ENCODE data around the gene LRRC23. TPM values are rescaled to one million over a fixed set of nuclear protein-coding genes. Genes with fewer than 3 reads are reported as not detected.

Gene LRRC23
- polyA plus RNA-seq, 1 donor from 2014 or later, result 20.5 TPM

- Histone ChIP-seq H2AFZ (ENCODE audit: low read depth, low read length) (no peak overlapping the region), H3K4me2 (ENCODE audit: low read length) (no peak overlapping the region), H3K9ac (ENCODE audit: low read length) (no peak overlapping the region), H3K9me2 (ENCODE audit: insufficient read depth, low read length) (no peaks in the 10 kb centered on the region), H3K27me3 (ENCODE audit: insufficient read depth, low read depth, low read length) (no peaks in the 10 kb centered on the region), H3K9me3 (ENCODE audit: low read length) (no peaks in the 10 kb centered on the region), H3K36me3 (ENCODE audit: insufficient read depth, low read length) (peaks cover 8% of the 10 kb centered on the region), H3K79me2 (replicated peaks; ENCODE audit: insufficient read depth, low read length) (peaks cover 45% of the 10 kb centered on the region), H3F3A (ENCODE audit: insufficient read depth, low read length, poor library complexity, severe bottlenecking) (peaks cover 3% of the 10 kb centered on the region), H3K27ac (ENCODE audit: low read length) (no peak overlapping the region), H4K20me1 (ENCODE audit: insufficient read depth) (peaks cover 10% of the 10 kb centered on the region), H3K4me3 (ENCODE audit: low read length) (no peak overlapping the region)
- TF ChIP-seq CTCF (IDR thresholded peaks at IDR 0.05; ENCODE audit: poor library complexity, severe bottlenecking), result no peak
- TF ChIP-seq EP300 (conservative IDR thresholded peaks at IDR 0.05; ENCODE audit: poor library complexity, severe bottlenecking), result no peak
- TF ChIP-seq POLR2AphosphoS5 (IDR thresholded peaks at IDR 0.05), result no peak
- no peak for TF ChIP-seq SMC3 (conservative IDR thresholded peaks at IDR 0.05; ENCODE audit: poor library complexity)
- TF ChIP-seq EZH2 (IDR thresholded peaks at IDR 0.05; ENCODE audit: borderline replicate concordance, insufficient read depth, low read length, poor library complexity, severe bottlenecking), result no peak
- no peak for TF ChIP-seq REST (IDR thresholded peaks at IDR 0.05; ENCODE audit: borderline replicate concordance)
- no peak for TF ChIP-seq RAD21 (conservative IDR thresholded peaks at IDR 0.05)
- no peak for TF ChIP-seq MXI1 (conservative IDR thresholded peaks at IDR 0.05; ENCODE audit: poor library complexity, severe bottlenecking)
These were observed 29.5 kb downstream of the LRRC23 start for GRCh38 chr12:6934110-6934509.

- H3K36me3 ChIP-seq (ENCODE audit: insufficient read depth, low read length), result peaks cover 8% of the 10 kb centered on the region
- no peak overlapping the region for H3K4me2 ChIP-seq (ENCODE audit: low read length)
- H3K9ac ChIP-seq (ENCODE audit: low read length), result no peak overlapping the region
- H3K79me2 ChIP-seq (replicated peaks; ENCODE audit: insufficient read depth, low read length), result peaks cover 31% of the 10 kb centered on the region
- H3K9me2 ChIP-seq (ENCODE audit: insufficient read depth, low read length), result no peaks in the 10 kb centered on the region
- H3K27ac ChIP-seq (ENCODE audit: low read length), result no peak overlapping the region
- H2AFZ ChIP-seq (ENCODE audit: low read depth, low read length), result no peak overlapping the region
- peaks cover 10% of the 10 kb centered on the region for H4K20me1 ChIP-seq (ENCODE audit: insufficient read depth)
- H3F3A ChIP-seq (ENCODE audit: insufficient read depth, low read length, poor library complexity, severe bottlenecking), result peaks cover 3% of the 10 kb centered on the region
- TF ChIP-seq REST (IDR thresholded peaks at IDR 0.05; ENCODE audit: borderline replicate concordance) (no peak), TAF1 (IDR thresholded peaks at IDR 0.05; ENCODE audit: low read depth) (no peak), EZH2 (IDR thresholded peaks at IDR 0.05; ENCODE audit: borderline replicate concordance, insufficient read depth, low read length, poor library complexity, severe bottlenecking) (no peak), CTCF (IDR thresholded peaks at IDR 0.05; ENCODE audit: poor library complexity, severe bottlenecking) (no peak), EP300 (conservative IDR thresholded peaks at IDR 0.05; ENCODE audit: poor library complexity, severe bottlenecking) (no peak), SMC3 (conservative IDR thresholded peaks at IDR 0.05; ENCODE audit: poor library complexity) (no peak), POLR2AphosphoS5 (IDR thresholded peaks at IDR 0.05) (no peak), RAD21 (conservative IDR thresholded peaks at IDR 0.05) (no peak), MXI1 (conservative IDR thresholded peaks at IDR 0.05; ENCODE audit: poor library complexity, severe bottlenecking) (no peak)
- H3K9me3 ChIP-seq (ENCODE audit: low read length), result no peaks in the 10 kb centered on the region
- H3K4me3 ChIP-seq (ENCODE audit: low read length), result no peak overlapping the region
- H3K27me3 ChIP-seq (ENCODE audit: insufficient read depth, low read depth, low read length), result no peaks in the 10 kb centered on the region
These were observed 31.0 kb downstream of the LRRC23 start for GRCh38 chr12:6935371-6936193.

Data from neural cell (in vitro differentiated cells).